Activated naive CD8-positive, alpha-beta T cell treated with anti-CD3 and anti-CD28 coated beads, Interleukin-2, amount 10 ng/mL, durations not matched to agents 7 days and 5 days (primary cell): ENCODE measurements around the gene AGTPBP1. TPM values are rescaled to one million over a fixed set of nuclear protein-coding genes. Genes with fewer than 3 reads are reported as not detected.
"Not testable (repeated sequence)": the region's sequence is repeated elsewhere in the genome, so short reads cannot be mapped to it uniquely, and the experiment has no call there.

ENCODE experiments used
- ATAC-seq: fragments of 150-1000 bp; cut with Tn5 transposase; one replicate; pipeline ENCODE4 v1.10.0; 2021; ENCODE audit warnings: low read depth, moderate library complexity
- POLR2A ChIA-PET: fragments of 350-600 bp; sonication (Branson Sonifier 250); formaldehyde crosslinking; loops from one replicate; lab custom pipeline; 2021; ENCODE audit warnings: antibody characterized with exemption; lab: Charles Lee
- DNase-seq: peaks from one replicate; pipeline ENCODE4 v3.0.0; 2021
- H3K27ac Mint-ChIP-seq: one replicate; pipeline ENCODE4 v1.8.0; 2022; ENCODE audit warnings: mild to moderate bottlenecking, mixed read lengths
- H3K27me3 Mint-ChIP-seq: one replicate; pipeline ENCODE4 v1.8.0; 2022; ENCODE audit warnings: mild to moderate bottlenecking, moderate library complexity, mixed read lengths
- H3K36me3 Mint-ChIP-seq: one replicate; pipeline ENCODE4 v1.8.0; 2021; ENCODE audit warnings: mild to moderate bottlenecking, mixed read lengths
- H3K4me1 Mint-ChIP-seq: one replicate; pipeline ENCODE4 v1.8.0; 2021; ENCODE audit warnings: mixed read lengths
- H3K4me3 Mint-ChIP-seq: one replicate; pipeline ENCODE4 v1.8.0; 2022; ENCODE audit warnings: mild to moderate bottlenecking, moderate library complexity, mixed read lengths
- H3K9me3 Mint-ChIP-seq: one replicate; pipeline ENCODE4 v1.8.0; 2021; ENCODE audit warnings: mixed read lengths
- total RNA-seq, 2 experiments: library from RNA; stranded (reverse); gene quantifications; one replicate each; pipeline ENCODE4 v1.2.3, GENCODE V29; 2021

The AGTPBP1 gene
- total RNA-seq = 10 to 100 TPM; 42.6 to 46.7 TPM

DNA sequence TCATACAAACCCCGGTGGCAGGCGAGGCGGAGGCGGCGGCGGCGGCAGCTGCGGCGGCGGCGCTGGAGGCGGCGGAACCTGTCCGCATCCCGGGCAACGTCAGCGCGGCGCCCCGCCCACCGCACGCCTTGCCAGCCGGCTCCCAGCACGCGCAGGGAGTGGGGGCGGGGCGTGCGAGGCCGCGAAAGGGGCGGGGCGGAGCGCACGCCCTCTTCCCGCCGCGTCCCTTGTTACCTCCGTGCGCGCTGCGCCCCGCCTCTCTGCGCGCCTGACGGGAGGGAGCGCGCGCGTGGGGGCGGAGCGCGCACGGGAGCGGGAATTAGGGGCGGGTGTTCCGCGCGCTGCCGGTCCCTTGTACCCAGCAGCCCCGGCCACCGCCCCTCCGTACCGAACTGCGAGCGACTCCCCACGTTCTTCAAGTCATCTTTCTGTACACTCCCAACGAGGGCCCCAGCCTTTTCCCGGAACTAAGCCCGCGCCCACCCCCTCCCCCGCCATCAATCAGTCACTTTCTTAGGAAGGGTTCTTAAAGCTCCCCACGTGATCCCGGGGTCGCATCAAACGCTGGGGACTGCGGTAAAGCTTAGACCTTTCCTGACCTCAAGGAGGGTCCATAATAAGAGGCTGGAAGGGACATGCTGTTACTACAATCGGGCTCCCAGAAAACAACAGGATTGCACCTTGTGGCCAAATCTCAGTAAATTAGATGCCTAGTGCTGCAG, at the start of gene AGTPBP1:
Gene AGTPBP1, minus strand, starts transcription at position 80 of the 722 bp plus-strand sequence. CDS start 29,421 bp downstream, outside the sequence.
- DNase-seq = peak; percentile 99
- H3K4me1 Mint-ChIP-seq = peaks cover 26% of the 10 kb centered on the region
- POLR2A ChIA-PET = interaction anchor here (0.6 to 1.3 kb wide), 4 partner anchors 19 to 275 kb away, joined by 3 to 4 read pairs (median 3); no protein-coding TSS in a partner anchor
- H3K36me3 Mint-ChIP-seq = no peaks in the 10 kb centered on the region
- ATAC-seq = peak; percentile 83
- peak within 1 kb of the TSS; percentile 88 for H3K4me3 Mint-ChIP-seq
- peaks cover 2% of the 10 kb centered on the region for H3K27me3 Mint-ChIP-seq
- no peaks in the 10 kb centered on the region for H3K9me3 Mint-ChIP-seq
- H3K27ac Mint-ChIP-seq = peak within 1 kb of the TSS; percentile 95

DNA sequence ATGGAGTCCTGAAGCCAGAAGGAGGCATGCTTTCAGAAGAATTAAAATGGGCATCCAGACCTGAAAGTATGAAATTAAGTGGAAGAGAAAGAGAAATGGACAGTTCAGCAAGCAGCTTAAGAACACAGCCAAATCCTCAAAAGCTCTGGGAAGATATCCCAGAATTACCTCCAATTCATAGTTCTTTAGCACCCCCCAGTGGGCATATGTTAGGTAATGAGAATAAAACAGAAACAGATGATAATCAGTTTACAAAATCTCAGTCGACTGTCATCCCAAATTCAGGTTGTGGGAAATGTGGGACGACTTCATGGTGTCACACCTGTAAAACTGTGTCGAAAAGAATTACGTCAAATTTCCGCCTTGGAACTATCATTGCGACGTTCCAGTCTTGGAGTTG, 44.4 kb upstream of the AGTPBP1 start:
- H3K27me3 Mint-ChIP-seq, H3K36me3 Mint-ChIP-seq, H3K4me3 Mint-ChIP-seq, H3K9me3 Mint-ChIP-seq, ATAC-seq, DNase-seq, H3K27ac Mint-ChIP-seq, POLR2A ChIA-PET, H3K4me1 Mint-ChIP-seq: not testable (repeated sequence)

DNA sequence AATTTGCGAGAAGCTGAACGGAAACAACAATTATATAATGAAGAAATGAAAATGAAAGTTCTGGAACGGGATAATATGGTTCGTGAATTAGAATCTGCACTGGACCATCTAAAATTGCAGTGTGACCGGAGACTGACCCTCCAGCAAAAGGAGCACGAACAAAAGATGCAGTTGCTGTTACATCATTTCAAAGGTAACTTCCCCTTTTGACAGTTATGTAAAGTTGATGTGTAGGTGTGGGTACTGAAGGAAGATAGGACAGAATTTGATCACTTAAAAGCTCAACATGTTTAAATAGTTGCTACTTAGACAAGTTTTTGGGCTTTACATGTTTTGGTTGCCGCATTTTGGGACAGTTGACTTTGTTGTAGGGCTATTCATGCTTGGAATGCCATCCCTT, 32.1 kb upstream of the AGTPBP1 start:
- H3K27ac Mint-ChIP-seq, H3K9me3 Mint-ChIP-seq, H3K4me1 Mint-ChIP-seq, H3K36me3 Mint-ChIP-seq, ATAC-seq, POLR2A ChIA-PET, H3K4me3 Mint-ChIP-seq, DNase-seq, H3K27me3 Mint-ChIP-seq: not testable (repeated sequence)

DNA sequence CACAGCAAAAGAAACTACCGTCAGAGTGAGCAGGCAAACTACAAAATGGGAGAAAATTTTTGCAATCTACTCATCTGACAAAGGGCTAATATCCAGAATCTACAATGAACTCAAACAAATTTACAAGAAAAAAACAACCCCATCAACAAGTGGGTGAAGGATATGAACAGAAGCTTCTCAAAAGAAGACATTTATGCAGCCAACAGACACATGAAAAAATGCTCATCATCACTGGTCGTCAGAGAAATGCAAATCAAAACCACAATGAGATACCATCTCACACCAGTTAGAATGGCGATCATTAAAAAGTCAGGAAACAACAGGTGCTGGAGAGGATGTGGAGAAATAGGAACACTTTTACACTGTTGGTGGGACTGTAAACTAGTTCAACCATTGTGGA, 20.0 kb upstream of the AGTPBP1 start:
- H3K4me1 Mint-ChIP-seq, H3K27ac Mint-ChIP-seq, DNase-seq, POLR2A ChIA-PET, H3K36me3 Mint-ChIP-seq, H3K4me3 Mint-ChIP-seq, ATAC-seq, H3K9me3 Mint-ChIP-seq, H3K27me3 Mint-ChIP-seq: not testable (repeated sequence)

GRCh38 chr9:85757716-85758115, 16.0 kb upstream of the AGTPBP1 start:
- POLR2A ChIA-PET, H3K27ac Mint-ChIP-seq: not testable (repeated sequence)

DNA sequence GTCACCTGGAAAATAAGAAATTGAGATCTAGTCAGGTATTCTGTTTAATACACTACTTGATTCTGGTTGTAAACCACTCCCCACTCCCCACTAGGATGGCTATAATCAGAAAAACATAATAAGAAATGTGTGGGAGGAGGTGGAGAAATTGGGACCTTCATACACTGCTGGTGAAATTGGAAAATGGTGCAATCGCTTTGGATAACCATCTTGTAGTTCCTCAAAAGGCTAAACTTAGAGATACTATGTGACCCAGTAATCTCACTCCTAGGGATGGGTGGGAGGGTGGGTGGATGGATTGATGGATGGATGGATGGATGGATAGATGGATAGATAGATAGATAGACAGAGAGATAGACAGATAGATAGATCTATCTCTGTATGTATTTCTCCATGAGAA, 14.5 kb upstream of the AGTPBP1 start:
- ATAC-seq, H3K27ac Mint-ChIP-seq, H3K9me3 Mint-ChIP-seq, POLR2A ChIA-PET, H3K36me3 Mint-ChIP-seq, DNase-seq, H3K4me1 Mint-ChIP-seq, H3K4me3 Mint-ChIP-seq: not testable (repeated sequence)
- H3K27me3 Mint-ChIP-seq = peaks cover 16% of the 10 kb centered on the region

More at GRCh38 chr9:85757716-85758115, 16.0 kb upstream of the AGTPBP1 start:
- not testable (repeated sequence) for H3K4me3 Mint-ChIP-seq, H3K9me3 Mint-ChIP-seq, DNase-seq, H3K4me1 Mint-ChIP-seq, H3K36me3 Mint-ChIP-seq, H3K27me3 Mint-ChIP-seq, ATAC-seq

- Mint-ChIP-seq H3K4me3 (no peak overlapping the region), H3K27me3 (peaks cover 2% of the 10 kb centered on the region), H3K9me3 (no peaks in the 10 kb centered on the region), H3K4me1 (peaks cover 15% of the 10 kb centered on the region), H3K36me3 (no peaks in the 10 kb centered on the region), H3K27ac (no peak overlapping the region)
- POLR2A ChIA-PET = no interaction called here
- DNase-seq = no peak
- no peak for ATAC-seq
These were observed 4.6 kb upstream of the AGTPBP1 start for GRCh38 chr9:85746309-85746708.

- no peak overlapping the region for H3K4me3 Mint-ChIP-seq
- no peaks in the 10 kb centered on the region for H3K9me3 Mint-ChIP-seq
- no peak overlapping the region for H3K27ac Mint-ChIP-seq
- no peak for ATAC-seq
- no peaks in the 10 kb centered on the region for H3K36me3 Mint-ChIP-seq
- POLR2A ChIA-PET = no interaction called here
- H3K4me1 Mint-ChIP-seq = peaks cover 23% of the 10 kb centered on the region
- H3K27me3 Mint-ChIP-seq = peaks cover 2% of the 10 kb centered on the region
- DNase-seq = no peak
These were observed 3.4 kb upstream of the AGTPBP1 start for GRCh38 chr9:85745203-85745602.

- POLR2A ChIA-PET = no interaction called here
- Mint-ChIP-seq H3K4me3 (no peak overlapping the region), H3K4me1 (peaks cover 25% of the 10 kb centered on the region), H3K27me3 (peaks cover 2% of the 10 kb centered on the region), H3K27ac (no peak overlapping the region), H3K36me3 (no peaks in the 10 kb centered on the region), H3K9me3 (no peaks in the 10 kb centered on the region)
- no peak for DNase-seq
- ATAC-seq = no peak
These were observed 2.7 kb upstream of the AGTPBP1 start for GRCh38 chr9:85744480-85744879.

- no peaks in the 10 kb centered on the region for H3K9me3 Mint-ChIP-seq
- peaks cover 2% of the 10 kb centered on the region for H3K27me3 Mint-ChIP-seq
- peaks cover 25% of the 10 kb centered on the region for H3K4me1 Mint-ChIP-seq
- H3K27ac Mint-ChIP-seq = peak overlapping the region; percentile 88
- peak overlapping the region; percentile 70 for H3K4me3 Mint-ChIP-seq
- H3K36me3 Mint-ChIP-seq = no peaks in the 10 kb centered on the region
- ATAC-seq (no peak), DNase-seq (no peak)
- POLR2A ChIA-PET = no interaction called here
These were observed 1.7 kb upstream of the AGTPBP1 start for GRCh38 chr9:85743275-85744128.

GRCh38 chr9:85742597-85742936, 813 bp upstream of the AGTPBP1 start:
- no peak for ATAC-seq
- Mint-ChIP-seq H3K4me1 (peaks cover 26% of the 10 kb centered on the region), H3K27ac (peak overlapping the region; percentile 85), H3K27me3 (peaks cover 2% of the 10 kb centered on the region), H3K4me3 (peak overlapping the region; percentile 88), H3K9me3 (no peaks in the 10 kb centered on the region), H3K36me3 (no peaks in the 10 kb centered on the region)
- no peak for DNase-seq
- POLR2A ChIA-PET = interaction anchor here (0.7 kb wide), 2 partner anchors 130 to 274 kb away, joined by 3 read pairs; no protein-coding TSS in a partner anchor

DNA sequence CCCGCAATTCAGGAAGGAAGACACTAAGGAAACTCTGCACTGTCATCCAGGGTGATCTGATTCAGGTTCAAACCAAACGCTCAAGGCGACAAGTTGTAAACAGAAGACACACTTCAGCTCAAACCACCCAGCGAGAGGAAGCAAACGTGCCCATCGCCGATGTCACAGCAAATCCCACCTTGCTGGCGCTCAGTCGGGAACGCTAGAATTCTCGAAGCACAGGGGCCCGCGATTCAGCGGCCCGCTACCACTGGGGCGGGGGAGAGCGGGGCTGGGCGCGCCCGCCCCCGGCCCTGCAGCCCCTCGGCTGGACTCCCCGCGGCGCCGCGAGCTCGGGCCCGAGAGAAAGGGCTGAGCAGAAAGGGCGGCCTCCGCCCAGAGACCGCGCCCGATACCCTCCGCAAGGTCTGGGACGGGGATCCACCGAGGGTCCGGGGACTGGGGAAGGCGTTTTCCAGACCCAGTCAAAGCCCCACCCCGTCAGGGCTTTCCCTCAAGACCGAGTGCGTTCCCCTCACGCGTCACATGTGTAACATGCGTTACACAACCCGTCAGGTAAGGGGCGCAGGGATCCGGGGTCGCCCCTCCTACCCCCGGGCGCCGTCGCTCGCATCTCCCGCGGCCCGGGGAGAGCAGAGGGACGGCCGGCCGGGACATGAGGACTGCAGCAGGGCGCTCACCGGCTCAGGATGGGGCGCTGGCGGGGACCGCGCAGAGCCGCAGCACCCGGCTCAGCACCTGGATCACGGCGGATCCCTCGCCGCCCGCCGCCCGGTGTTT, 469 bp downstream of the AGTPBP1 start:
- Mint-ChIP-seq H3K27me3 (no peaks in the 10 kb centered on the region), H3K4me1 (peaks cover 26% of the 10 kb centered on the region), H3K27ac (peak overlapping the region; percentile 95), H3K36me3 (no peaks in the 10 kb centered on the region), H3K9me3 (no peaks in the 10 kb centered on the region), H3K4me3 (peak overlapping the region; percentile 88)
- no peak for DNase-seq
- POLR2A ChIA-PET = interaction anchor here (0.6 to 1.3 kb wide), 2 partner anchors 18 to 39 kb away, joined by 3 to 4 read pairs; no protein-coding TSS in a partner anchor
- ATAC-seq = peak; percentile 49

GRCh38 chr9:85740787-85741094, 1.0 kb downstream of the AGTPBP1 start:
- Mint-ChIP-seq H3K4me1 (peaks cover 26% of the 10 kb centered on the region), H3K27ac (peak overlapping the region; percentile 95), H3K4me3 (peak overlapping the region; percentile 88), H3K9me3 (no peaks in the 10 kb centered on the region), H3K36me3 (no peaks in the 10 kb centered on the region), H3K27me3 (no peaks in the 10 kb centered on the region)
- no peak for DNase-seq
- ATAC-seq = no peak
- POLR2A ChIA-PET = interaction anchor here (1.3 kb wide), 1 partner anchor 18 kb away, joined by 4 read pairs; no protein-coding TSS in a partner anchor
